Colonic mucosa (tissue), 4 donors: ENCODE measurements around the gene SLC35E1. TPM values are rescaled to one million over a fixed set of nuclear protein-coding genes. Genes with fewer than 3 reads are reported as not detected.

ENCODE experiments used
- DNase-seq: peaks from one replicate; pipeline ENCODE4 v3.0.0-alpha.2; 2020
- H3K27ac ChIP-seq: fragments of 200-600 bp; one replicate; pipeline ENCODE4 v1.8.0; 2021
- H3K27me3 ChIP-seq: fragments of 200-600 bp; one replicate; pipeline ENCODE4 v1.8.0; 2021
- H3K36me3 ChIP-seq: fragments of 200-600 bp; one replicate; pipeline ENCODE4 v1.8.0; 2021
- H3K4me1 ChIP-seq: fragments of 200-600 bp; one replicate; pipeline ENCODE4 v1.8.0; 2021; ENCODE audit warnings: mild to moderate bottlenecking
- H3K4me3 ChIP-seq: fragments of 200-600 bp; one replicate; pipeline ENCODE4 v1.8.0; 2021
- H3K9ac ChIP-seq, 2 donors: one replicate each; pipeline ENCODE4 v1.7.0; 2013; ENCODE audit warnings: control low read depth in 2 of 2, low read depth in 2 of 2, low read length in 2 of 2
- H3K9me3 ChIP-seq: fragments of 200-600 bp; one replicate; pipeline ENCODE4 v1.8.0; 2021
- CTCF ChIP-seq: fragments of 200-600 bp; IDR thresholded peaks from one replicate; pipeline ENCODE4 v1.8.0; 2022; ENCODE audit warnings: antibody characterized with exemption, mild to moderate bottlenecking
- intact Hi-C: fragments of 100-400 bp; cut with DNase I; formaldehyde crosslinking; loops from one replicate; pipeline ENCODE4 v1.14.1; 2022
- total RNA-seq, 2 donors: library from RNA; stranded (reverse); fragmentation: NEBNext Ultra II Directional in 1 of 2; extraction: Animal tissue kit (Norgen Biotek cat#: 25700) in 1 of 2; gene quantifications; one replicate each; pipeline ENCODE4 v1.2.1, GENCODE V29; 2021
- donor health status: healthy.
- donor health status: DM: no; HTN: no; CAD: no.
- donor health status: DM: no; HTN: no; CAD: no.

Gene SLC35E1
- total RNA-seq, 2 donors from 2014 or later: 44.4 to 47.7 TPM

DNA sequence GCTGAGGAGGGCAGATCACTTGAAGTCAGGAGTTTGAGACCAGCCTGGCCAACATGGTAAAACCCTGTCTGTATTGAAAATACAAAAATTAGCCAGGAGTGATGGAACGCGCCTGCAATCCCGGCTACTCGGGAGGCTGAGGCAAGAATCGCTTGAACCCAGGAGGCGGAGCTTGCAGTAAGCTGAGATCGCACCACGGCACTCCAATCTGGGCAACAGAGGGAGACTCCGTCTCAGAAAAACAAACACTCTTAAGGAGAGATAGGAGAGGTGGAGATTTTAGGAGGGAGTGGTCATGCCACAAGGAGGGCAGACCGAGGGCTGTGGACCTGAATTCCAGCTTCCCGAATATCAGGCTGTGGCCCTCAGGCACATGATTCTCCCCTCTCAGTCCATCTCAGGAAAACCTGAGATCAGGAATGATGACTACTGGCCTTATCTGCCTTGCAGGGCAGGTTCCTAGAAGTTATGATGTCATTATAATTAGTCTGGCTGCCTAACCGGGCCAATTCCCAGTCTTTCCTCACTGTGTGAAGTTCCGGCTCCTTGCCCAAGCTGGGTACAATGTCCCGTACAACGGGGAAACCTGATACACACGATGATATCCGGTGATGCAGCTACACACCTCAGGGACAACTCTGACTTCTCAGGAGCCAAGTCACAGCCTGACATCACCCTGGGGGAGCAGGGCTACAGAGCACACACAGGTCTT lies 2.5 kb downstream of the SLC35E1 start:
- intact Hi-C loops: loop anchor here (5.0 kb wide), 1 partner anchor 58 kb away; the partner anchor contains the start of gene MED26
- no peak for DNase-seq
- Histone ChIP-seq H3K27ac (no peak overlapping the region), H3K4me1 (peaks cover 8% of the 10 kb centered on the region), H3K9me3 (no peaks in the 10 kb centered on the region), H3K27me3 (no peaks in the 10 kb centered on the region), H3K9ac (peak overlapping the region in 1 of 2 donors; percentile 38), H3K4me3 (no peak overlapping the region), H3K36me3 (peaks cover 7% of the 10 kb centered on the region)
- no peak for TF ChIP-seq CTCF

DNA sequence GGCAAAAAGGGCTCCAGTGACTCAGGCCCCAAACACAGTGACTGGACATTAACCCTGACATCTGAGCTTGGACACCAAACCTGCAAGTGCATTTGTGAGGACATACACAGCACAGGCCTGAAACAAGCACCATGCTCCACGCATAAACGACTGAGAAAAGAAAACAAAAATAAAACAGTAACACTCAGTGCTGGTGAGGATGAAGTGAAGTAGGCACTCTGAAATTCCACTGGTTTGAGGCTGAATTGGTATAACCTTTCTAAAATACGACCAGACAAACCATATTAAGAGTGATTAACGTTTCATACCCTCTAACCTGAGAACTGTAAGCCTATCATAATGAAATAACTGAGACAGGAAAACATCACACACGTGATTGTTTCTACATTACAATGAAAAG lies 5.5 kb downstream of the SLC35E1 start:
- intact Hi-C loops: no loop called here
- H3K9me3 ChIP-seq: no peaks in the 10 kb centered on the region
- H3K27ac ChIP-seq: peak overlapping the region; percentile 24
- H3K4me1 ChIP-seq: no peaks in the 10 kb centered on the region
- no peak overlapping the region for H3K4me3 ChIP-seq
- peaks cover 7% of the 10 kb centered on the region for H3K36me3 ChIP-seq
- no peak for TF ChIP-seq CTCF
- no peak for DNase-seq
- no peaks in the 10 kb centered on the region for H3K27me3 ChIP-seq
- no peak overlapping the region for H3K9ac ChIP-seq

GRCh38 chr19:16566161-16566560 lies 6.1 kb downstream of the SLC35E1 start:
- intact Hi-C loops: no loop called here
- DNase-seq: peak; percentile 42

DNA sequence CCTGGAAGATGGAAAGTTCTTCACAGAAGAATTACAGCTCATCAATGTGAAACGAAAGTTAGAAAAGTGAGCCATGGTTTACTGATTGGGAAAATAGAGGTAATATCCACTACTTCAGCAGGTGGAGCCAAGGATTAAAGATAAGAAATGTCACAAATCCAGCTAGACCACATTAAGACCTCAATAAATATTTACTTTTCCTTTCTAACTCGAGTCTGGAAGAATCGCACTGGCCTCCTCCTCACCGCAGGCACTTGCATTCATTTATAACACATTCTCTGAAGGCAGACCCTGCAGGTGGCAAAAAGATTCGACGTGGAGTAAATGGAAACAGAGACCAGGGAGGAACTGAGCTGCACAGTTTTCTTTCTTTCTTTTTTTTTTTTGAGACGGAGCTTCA lies 7.4 kb downstream of the SLC35E1 start:
- H3K36me3 ChIP-seq: peaks cover 7% of the 10 kb centered on the region
- no peak overlapping the region for H3K27ac ChIP-seq
- H3K27me3 ChIP-seq: no peaks in the 10 kb centered on the region
- H3K4me1 ChIP-seq: no peaks in the 10 kb centered on the region
- intact Hi-C loops: no loop called here
- H3K4me3 ChIP-seq: no peak overlapping the region
- DNase-seq: no peak
- no peak for TF ChIP-seq CTCF
- no peaks in the 10 kb centered on the region for H3K9me3 ChIP-seq
- no peak overlapping the region for H3K9ac ChIP-seq

More at GRCh38 chr19:16566161-16566560, 6.1 kb downstream of the SLC35E1 start:
- Histone ChIP-seq H3K9me3 (no peaks in the 10 kb centered on the region), H3K9ac (no peak overlapping the region), H3K27me3 (no peaks in the 10 kb centered on the region), H3K27ac (peak overlapping the region; percentile 24), H3K36me3 (peaks cover 7% of the 10 kb centered on the region), H3K4me1 (no peaks in the 10 kb centered on the region), H3K4me3 (no peak overlapping the region)
- no peak for TF ChIP-seq CTCF

GRCh38 chr19:16562608-16563025 lies 9.6 kb downstream of the SLC35E1 start:
- Histone ChIP-seq H3K36me3 (peaks cover 7% of the 10 kb centered on the region), H3K9me3 (no peaks in the 10 kb centered on the region), H3K4me1 (no peaks in the 10 kb centered on the region), H3K27me3 (no peaks in the 10 kb centered on the region), H3K9ac (no peak overlapping the region), H3K4me3 (no peak overlapping the region), H3K27ac (no peak overlapping the region)
- intact Hi-C loops: no loop called here
- TF ChIP-seq CTCF: no peak
- DNase-seq: no peak
